Measurements from ENCODE around the gene STPG1.

- TF ChIP-seq CTCF (IDR thresholded peaks at IDR 0.05) = no peak
- no peak for TF ChIP-seq ZFX (IDR thresholded peaks at IDR 0.05; ENCODE audit: borderline replicate concordance)
Measured at GRCh38 chr1:24414775-24415333, 1.3 kb upstream of the STPG1 start.
